Muscle of back (tissue), 11 donors: Measurements from ENCODE around the gene HGD. TPM values are rescaled to one million over a fixed set of nuclear protein-coding genes. Genes with fewer than 3 reads are reported as not detected.
A peak's percentile ranks its signal among the peaks of the same experiment; 100 is the strongest.
"Not testable (repeated sequence)": the region's sequence is repeated elsewhere in the genome, so short reads cannot be mapped to it uniquely, and the experiment has no call there.

ENCODE experiments used
- DNase-seq, 3 donors: peaks; one replicate each; pipeline versions ENCODE4 v3.0.0 to v3.0.0-alpha.2; 2013
- polyA plus RNA-seq, 10 donors: library from polyadenylated mRNA; unstranded; fragments of 120-200 nt; gene quantifications; one replicate each; pipeline ENCODE4 v1.2.1, GENCODE V29; 2013; ENCODE audit not compliant: insufficient read length in 10 of 10

The HGD gene
- polyA plus RNA-seq, 10 donors: 0.10 to 0.53 (median 0.22) TPM; not detected in 4

DNA sequence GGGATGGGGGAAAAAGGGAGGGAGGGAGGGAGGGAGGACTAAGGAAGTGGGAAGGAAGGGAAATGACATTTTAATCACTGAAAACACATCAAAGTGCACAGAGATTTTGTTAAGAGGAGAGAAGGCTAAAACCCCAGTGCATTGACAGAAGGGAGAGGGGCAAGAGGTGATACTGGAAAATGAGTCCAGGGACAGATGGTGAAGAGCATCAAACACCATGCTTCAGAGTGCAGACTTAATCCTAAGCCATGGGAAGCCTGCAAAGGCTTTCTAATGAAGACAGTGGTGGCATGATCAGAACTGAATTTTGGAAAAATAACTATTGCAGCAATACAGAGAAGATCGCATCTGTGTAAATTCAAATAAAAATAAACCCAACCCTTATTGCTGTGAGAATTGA, 41.8 kb downstream of the HGD start:
- DNase-seq: no peak

DNA sequence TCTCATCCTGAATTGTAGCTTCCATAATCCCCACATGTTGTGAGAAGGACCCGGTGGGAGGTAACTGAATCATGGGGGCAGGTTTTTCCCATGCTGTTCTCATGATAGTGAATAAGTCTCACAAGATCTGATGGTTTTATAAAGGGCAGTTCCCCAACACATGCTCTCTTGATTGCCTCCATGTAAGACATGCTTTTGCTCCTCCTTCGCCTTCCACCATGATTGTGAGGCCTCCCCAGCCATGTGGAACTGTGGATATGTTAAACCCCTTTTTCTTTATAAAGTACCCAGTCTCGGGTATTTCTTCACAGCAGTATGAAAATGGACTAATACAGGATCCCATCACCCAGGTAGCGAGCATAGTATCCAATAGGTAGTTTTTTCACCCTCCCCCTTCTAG, 43.2 kb downstream of the HGD start:
- DNase-seq: not testable (repeated sequence)

DNA sequence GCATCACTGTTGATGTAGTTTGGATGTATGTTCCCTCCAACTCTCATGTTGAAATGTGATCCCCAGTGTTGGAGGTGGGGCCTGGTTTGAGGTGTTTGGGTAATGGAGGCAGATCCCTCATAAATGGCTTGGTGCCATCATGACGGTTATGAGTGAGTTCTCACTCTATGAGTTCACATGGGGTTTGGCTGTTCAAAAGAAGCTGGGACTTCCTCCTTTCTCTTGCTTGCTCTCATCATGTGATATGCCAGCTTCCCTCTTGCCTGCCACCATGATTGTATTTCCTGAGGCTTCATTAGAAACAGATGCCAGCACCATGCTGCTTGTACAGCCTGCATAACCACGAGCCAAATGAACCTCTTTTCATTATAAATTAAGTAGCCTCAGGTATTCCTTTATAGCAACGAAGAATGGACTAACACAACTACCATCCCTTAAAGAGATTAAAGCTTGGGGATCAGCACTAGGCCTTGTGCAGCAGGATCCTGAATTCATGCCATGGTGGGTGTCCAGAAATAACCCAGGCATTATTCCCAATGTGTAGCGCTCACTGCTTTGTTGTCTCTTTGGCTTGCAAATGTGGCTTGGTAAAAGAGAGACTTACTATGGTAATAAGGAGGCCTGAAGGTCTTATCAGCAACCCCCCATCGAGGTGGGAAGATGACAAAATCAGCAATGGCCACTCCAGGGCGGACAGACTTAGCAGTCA, 44.0 kb downstream of the HGD start:
- DNase-seq: no peak

DNA sequence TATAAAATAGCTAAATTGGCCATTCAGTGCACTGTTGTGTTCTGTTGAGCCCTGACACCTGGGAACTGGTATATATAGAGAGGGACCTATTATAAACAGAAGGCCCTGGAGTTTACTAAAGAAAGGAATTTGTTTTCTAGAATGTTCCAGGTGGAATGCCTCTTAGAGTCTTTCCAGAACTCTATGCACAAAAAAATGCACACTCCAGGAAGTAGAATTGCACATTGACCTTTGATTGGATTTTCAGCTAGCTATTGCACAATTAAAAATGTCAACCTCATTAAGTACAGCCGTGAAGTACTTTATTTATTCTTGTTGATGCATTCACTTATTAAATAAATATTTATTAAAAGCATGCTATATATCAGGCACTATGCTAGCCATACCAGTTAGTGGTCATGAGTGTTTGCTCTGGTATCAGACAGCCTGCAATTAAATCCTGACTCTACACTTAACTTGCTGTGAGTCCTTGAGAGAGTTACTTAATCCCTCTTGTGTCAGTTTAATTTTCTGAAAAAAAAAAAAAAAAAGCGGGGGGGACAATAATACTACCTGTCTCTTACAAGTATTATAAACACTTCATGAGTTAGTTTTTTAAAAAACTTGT, 45.1 kb downstream of the HGD start:
- no peak for DNase-seq

DNA sequence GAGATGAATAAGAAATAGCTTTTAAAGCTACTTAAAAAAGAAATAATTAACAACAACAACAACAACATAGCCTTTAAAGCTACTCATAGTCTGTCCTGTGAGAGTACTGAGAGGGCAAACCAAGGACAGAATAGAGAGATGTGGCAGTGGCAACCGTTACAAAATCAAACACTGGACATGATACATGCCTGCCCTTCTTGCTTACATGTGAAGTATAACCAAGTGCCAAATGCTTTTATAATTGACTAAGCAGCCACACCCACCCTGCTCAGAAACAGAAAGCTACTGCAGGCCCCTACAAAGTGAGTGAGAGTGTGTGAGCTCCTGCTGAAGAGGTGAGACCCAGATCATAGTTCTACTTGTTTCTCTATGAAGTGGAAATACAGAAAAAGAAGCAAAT, 47.5 kb downstream of the HGD start:
- DNase-seq: no peak

DNA sequence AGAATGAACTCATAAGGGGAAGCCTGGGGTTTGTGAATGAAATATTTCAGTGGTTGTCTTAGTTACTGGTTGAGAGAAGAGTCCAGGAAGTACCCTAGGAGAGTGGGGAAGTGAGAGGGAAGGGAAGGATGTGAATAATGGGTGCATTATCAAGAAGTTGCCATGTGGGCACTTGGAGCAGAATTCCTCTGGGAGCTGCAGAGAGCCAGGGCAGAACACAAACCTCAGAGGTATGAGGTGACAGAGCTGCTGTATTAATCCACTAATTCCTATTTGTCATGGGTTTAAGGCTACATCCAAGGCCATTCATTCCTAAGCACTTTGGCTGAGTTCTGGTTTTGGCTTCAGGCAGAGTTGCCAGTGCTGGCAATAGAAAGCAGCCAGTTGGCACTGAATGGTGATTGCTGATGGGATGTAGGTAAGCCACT, 56.9 kb downstream of the HGD start:
- DNase-seq: no peak

DNA sequence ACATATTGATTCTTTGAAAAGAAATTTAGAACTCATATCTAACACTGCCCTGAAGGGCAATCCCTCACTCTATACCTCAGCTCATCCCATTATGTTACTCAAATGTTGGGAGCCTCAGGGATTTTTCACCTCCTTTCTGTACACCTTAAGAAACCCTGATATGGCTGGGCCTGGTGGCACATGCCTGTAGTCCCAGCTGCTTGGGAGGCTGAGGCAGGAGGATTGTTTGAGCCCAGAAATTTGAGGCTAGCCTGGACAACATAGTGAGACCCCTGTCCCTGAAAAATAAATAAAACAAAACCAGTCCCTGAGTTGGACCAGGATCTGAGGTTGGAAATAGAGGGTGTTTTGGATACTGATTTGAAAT, 58.3 kb downstream of the HGD start:
- DNase-seq: no peak

DNA sequence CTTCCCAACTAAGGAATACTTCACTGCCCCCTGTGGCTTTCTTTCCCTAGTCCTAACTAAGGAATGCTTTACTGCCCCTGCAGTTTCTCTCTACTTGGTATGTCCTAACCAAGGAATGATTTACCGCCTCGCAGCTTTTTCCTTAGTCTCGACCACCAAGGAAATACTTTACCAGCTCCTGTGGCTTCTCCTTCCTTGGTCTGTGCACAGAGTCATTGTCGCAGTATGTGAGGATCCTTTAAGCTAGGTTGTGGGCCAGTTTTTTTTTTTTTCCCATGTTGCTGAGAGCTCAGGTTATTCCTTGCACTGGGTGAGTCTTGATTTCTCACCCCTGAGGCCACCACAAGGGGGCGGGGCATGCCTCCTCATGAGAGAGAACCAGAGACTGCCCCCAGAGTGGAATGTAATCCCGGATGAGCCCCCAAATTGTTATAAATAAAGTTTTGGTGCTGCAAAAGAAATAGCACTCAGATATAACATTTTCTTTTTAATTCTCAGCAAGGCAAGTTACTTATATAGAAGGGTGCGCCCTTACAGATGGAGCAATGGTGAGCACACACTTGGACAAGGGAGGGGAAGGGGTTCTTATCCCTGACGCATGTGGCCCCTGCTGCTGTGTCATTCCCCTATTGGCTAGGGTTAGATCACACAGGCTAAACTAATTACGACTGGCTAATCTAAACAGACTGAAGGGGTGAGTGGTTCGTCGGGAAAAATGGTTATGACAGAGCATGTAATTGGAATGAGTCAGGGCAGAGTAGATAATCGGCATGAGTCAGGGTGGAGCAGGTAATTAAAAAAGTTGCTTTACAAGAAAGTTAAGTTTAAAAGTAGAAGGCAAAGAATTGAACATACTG, 58.9 kb downstream of the HGD start:
- no peak for DNase-seq

DNA sequence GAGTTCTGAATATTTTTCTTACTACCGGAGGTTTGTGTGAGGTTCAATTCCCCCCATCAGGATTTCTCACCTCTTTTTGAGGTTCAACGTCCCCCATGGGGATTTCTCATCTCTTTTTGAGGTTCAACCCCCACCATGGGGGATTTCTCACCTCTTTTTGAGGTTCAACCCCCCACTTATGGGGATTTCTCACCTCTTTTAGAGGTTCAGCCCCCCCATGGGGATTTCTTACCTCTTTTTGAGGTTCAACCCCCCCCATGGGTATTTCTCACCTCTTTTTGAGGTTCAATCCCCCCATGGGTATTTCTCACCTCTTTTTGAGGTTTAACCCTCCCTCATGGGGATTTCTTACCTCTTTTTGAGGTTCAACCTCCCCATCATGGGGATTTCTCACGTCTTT, 59.6 kb downstream of the HGD start:
- DNase-seq: no peak

DNA sequence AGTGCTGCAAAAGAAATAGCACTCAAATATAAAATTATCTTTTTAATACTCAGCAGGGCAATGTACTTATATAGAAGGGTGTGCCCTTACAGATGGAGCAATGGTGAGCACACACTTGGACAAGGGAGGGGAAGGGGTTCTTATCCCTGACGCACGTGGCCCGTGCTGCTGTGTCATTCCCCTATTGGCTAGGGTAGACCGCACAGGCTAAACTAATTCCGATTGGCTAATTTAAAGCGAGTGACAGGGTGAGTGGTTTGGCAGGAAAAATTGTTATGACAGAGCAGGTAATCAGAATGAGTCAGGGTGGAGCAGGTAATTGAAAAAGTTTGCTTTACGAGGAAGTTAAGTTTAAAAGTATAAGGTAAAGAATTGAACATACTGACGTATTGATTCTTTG, 65.3 kb downstream of the HGD start:
- not testable (repeated sequence) for DNase-seq

DNA sequence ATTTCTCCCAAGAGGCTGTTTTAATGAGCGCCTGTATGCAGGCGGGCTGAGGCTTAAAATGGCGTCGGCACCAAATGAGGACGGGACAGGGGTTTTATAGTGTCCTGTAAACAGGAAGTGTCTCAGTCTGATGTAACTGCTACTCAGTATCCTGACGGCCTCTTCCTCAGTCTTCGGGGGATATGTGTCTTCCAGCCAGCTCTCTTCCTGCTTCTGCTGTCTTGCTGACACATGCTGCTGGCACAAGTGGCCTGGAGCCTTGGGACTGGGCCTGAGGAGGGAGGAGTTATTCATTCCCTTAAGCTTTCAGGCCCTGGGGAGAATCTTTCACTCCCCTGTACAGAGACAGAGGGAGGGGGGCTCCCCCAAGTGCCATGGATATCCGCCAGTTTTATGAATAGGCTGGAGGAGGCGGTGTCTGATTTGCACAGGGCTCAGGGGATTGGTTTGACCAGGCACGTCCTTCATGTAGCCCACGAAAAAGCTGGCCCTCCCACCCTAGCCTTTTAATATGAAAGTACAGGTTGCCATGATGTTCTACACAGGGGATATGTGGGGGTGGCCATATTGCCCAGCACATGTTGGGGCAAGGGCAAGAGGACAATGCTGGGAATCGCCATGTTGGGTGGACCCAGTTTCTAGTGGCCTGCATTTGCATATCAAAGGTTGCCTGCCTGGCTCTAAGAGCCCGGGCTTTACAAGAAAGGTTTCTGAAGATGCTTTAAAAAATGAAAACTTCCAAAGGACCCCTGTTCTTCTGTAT, 66.0 kb downstream of the HGD start:
- DNase-seq: peak in 1 of 3 donors; percentile 34

DNA sequence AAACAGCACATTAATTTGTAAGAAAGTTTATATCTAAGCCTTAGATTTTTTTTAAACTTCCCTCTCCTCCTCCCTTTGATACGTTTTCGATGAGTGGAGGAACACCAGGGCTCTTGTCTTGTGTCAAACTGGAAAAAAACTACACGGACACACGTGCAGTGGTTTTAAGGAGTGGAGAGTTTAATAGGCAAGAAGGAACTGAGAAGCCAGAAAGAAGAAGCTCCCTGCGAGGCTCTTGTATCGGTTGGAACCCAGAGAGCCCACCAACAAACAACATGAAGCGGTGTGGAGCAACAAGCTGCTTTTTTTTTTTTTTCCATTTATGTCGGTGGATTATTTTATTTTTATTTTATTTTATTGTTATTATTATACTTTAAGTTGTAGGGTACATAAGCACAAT, 67.3 kb downstream of the HGD start:
- DNase-seq: no peak

DNA sequence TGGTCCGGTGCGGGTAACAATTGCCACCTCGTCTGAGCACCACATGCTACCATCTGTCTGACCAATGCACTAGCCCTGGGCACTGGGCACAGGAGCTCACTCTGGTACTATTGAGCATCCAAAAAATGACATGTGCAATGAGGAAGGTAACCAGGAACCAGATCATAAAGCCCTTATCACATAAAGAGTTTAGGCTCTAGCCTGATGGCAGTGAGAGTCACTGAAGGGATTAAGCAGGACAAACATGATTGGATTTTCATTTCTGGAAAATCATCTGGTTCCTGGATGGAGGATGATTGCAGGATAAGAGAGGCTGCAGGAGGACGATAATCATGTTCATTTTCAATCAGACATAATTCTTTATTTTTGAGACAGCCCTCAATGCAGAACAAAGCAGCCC, 73.5 kb downstream of the HGD start:
- no peak for DNase-seq

DNA sequence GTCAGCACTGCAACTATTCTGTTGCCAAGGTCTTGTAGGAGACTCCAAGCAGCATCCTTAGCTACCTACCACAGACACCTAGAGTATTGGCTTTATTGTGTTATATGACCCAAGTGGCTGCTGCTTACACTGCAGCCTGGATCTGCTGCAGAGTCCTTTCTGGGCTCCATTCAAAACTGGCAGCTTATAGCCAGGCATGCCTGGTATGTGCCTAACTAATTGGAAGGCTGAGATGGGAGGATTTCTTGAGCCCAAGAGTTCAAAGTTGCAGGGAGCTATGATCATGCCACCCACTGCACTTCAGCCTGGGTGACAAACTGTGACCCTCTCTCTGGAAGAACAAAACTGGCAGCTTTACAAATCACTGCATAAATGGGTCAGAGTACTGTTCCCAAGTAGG, 77.3 kb downstream of the HGD start:
- no peak for DNase-seq

DNA sequence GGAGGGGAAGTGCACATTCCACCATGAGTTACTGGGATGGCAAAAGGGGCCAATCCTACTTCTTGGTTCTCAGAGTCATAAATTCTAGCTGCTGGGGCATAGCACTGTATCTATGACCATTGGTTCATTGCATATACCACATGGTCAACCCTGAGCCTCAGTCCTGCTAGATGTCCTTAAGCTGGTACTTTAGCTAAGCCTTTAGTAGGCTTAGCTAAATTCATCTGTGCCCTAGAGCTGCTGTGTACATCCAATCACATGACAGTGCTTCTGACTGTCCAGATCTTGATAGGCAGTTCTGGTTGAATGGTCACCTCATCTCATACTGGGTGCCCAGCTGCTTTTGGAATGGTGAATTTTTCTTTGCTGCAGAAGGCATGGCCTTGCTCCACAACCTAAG, 77.7 kb downstream of the HGD start:
- no peak for DNase-seq

DNA sequence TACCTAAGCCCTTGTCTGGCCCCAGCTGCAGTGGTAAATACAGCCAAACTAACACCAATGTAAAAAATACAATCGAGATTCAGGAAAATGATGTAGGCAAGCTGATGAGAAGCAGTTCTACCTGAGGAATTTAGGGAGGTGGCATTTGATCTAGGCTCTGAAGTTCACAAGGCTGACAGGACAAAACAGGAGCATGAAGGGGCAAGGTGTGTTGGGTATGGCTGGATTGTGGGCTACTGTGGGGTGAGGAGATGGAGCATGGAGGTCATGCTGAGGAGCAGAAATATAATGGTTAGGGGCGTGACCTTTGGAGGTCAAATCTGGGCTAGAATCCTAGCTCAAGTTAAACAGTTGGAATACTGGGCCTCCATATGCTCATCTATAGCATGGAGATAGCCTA, 79.4 kb downstream of the HGD start:
- no peak for DNase-seq

DNA sequence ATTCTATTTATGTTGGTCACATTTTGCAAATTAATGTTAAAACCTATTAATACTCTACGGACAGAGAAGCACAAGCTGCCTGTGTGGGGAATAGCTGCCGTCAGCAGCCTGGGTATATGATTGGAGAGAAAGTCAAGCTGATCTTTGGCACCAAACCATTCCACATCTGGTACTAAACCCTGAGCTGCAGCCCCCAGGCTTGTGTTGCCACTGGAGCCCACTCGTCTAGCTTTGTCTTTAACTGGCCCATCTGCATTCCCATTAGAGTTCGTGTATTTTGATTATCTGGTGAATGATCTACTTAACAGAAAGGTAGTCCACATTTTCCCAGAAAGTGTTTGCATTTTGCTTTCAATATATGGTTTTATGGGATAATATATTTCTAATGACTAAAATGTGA, 80.5 kb downstream of the HGD start:
- no peak for DNase-seq

DNA sequence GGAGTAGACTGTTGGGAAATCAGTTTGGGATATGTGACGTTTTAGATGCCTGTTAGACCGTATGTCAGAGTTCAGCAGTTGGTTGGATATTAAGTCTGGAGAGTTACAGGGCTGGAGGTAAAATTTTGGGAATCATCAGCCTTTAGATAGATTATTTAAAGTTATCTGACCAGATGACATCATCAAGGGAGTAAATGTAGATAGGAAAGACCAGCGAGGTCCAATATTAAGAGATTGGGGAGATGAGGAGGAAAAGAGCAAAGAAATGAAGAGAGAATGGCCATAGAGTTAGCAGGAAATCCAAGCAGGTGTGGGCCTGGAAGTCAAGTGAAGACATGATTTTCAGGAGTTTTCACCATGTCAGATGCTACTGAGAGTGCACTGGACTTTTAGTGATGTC, 82.8 kb downstream of the HGD start:
- no peak for DNase-seq

DNA sequence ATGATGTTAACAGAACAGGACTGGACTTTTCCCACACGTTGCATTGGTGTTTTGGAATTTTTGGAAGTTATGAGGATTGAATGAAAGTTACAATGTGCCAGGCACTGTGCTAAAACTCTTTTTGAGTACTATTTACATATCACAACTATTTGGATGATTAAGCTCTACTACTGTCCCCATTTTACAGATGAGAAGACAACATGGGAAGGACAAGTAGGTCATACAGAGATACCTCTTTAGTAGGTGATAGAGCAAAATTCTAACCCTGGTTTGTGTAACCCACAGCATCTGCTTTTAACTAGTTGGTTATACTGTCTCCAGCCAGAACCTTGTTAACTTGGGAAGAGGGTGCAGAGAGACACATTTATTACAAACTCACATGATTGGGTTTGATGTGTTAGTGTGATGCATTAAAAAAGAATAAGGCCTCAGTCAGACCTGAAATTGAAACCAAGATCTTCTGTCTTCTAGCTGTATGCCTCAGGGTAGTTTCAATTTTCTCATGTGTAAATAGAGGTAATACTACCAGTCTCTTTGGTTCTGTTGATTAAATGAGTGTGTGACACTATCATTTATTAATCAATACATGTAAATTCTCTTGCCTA, 84.5 kb downstream of the HGD start:
- DNase-seq: no peak

DNA sequence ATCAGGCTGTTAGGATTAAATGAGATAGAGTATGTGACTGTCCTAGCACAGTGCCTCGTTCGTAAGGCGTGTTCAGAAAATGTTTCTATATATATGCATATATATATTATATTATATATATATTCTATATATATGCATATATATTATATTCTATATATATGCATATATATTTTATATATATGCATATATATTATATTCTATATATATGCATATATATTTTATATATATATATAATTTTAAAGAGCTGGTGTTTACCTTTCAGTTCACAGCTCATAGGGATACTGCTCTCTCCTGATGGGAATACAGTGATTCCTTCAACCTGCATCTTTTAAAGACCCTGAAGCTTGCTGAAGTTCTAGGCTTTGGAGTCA, 85.2 kb downstream of the HGD start:
- DNase-seq: no peak

DNA sequence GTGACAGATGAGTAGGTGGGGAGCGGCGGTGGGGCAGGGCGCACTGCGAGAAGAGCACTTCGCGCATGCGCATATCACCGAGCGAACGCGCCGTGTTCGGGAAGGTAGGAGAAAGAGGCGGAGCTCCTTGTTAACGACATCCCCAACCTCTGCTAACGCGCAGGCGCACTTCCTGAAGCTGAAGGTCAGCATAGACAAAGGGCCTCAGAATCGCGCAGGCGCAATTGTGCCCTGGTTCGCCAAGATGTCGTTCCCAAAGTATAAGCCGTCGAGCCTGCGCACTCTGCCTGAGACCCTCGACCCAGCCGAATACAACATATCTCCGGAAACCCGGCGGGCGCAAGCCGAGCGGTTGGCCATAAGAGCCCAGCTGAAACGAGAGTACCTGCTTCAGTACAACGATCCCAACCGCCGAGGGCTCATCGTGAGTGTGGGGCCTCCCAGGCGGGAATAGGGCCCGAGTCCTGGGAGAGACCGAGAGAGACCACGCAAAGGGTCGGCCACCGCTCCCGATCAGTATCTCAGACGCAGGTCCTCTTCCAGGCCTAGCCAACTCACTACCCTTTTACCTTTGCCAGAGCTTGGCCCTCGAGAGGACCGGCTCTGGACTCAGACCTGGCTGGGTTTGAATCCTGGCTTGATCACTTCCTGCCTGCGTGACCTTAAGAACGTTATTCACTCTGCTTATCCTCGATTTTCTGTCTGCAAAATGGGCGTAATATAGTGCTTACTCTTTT, 85.8 kb downstream of the HGD start, which contains the start of gene NDUFB4:
Gene NDUFB4, plus strand, starts transcription at position 221 of the 737 bp plus-strand sequence. Its CDS starts 24 bp downstream, at position 245.
- DNase-seq: peak; percentile 98 to 99 (median 99)
